ENCODE measurements around the gene PRKAR2B. TPM values are rescaled to one million over a fixed set of nuclear protein-coding genes. Genes with fewer than 3 reads are reported as not detected.

PRKAR2B gene
- total and polyA plus RNA-seq, 2 experiments from 2014 or later = 48.8 to 50.6 TPM

DNA sequence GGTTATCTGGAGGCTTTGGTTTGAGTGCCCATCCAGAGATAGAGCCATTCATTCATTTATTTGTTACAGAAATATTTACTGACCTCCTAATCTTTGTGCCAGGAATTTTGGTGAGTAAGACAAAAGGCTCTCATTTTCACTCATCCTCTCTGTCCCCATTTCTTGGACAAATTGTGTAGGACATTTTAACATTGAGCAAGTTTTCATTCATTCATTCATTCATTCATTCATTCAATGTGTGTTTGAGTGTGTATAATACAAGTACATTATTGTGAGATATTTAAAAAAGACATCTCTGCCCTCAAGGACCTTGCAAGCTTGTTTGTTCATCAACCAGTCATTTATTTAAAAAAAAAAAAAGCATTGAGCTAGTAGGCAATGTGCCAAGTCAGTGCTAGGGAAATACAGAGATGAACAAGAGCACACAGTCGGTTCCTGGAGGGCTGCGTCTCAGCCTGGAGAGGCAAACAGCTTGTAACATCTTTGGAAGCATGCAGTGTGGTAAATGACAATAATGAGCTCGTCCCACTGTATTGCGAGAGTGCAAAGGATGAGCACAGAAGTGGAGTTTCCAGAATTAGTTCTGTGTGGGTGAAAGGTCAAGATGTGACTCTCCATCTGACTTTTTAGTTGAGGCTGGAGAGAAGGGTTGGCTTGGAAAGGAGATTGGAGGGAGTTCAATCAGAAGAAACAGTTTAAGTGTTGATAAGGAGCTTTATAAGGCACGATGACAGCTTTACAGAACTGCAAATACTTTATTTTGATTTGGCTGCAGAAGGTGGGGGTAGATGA lies 73.8 kb downstream of the PRKAR2B start:
- H3K27me3 ChIP-seq (ENCODE audit: insufficient read depth) = no peaks in the 10 kb centered on the region
- Mint-ChIP-seq H3K36me3 (ENCODE audit: low read depth) (no peaks in the 10 kb centered on the region), H3K4me3 (no peak overlapping the region), H3K4me1 (peaks cover 26% of the 10 kb centered on the region), H3K27ac (no peak overlapping the region), H3K9me3 (no peaks in the 10 kb centered on the region), H3K27me3 (ENCODE audit: insufficient read depth, low read depth, poor library complexity) (no peaks in the 10 kb centered on the region)
- no peaks in the 10 kb centered on the region; the same call in none of the 2 replicates for H3K79me2 ChIP-seq (replicated peaks; ENCODE audit: insufficient read depth)
- H3K9me2 ChIP-seq (ENCODE audit: insufficient read depth) = no peaks in the 10 kb centered on the region
- ATAC-seq (no peak), DNase-seq (ENCODE audit: low spot score) (no peak)
- no peaks in the 10 kb centered on the region for H3F3A ChIP-seq (replicated peaks; ENCODE audit: low read depth)
- peaks cover 12% of the 10 kb centered on the region for H3K4me1 ChIP-seq (ENCODE audit: insufficient read depth)
- no peak overlapping the region for H3K4me3 ChIP-seq
- no peak overlapping the region for H3K4me2 ChIP-seq
- no peak overlapping the region for H2AFZ ChIP-seq
- no peaks in the 10 kb centered on the region for H4K20me1 ChIP-seq (replicated peaks; ENCODE audit: insufficient read depth)
- no peaks in the 10 kb centered on the region for H3K36me3 ChIP-seq (ENCODE audit: insufficient read depth)
- no peak overlapping the region for H3K27ac ChIP-seq (ENCODE audit: low read depth)
- TF ChIP-seq EZH2phosphoT487 (IDR thresholded peaks at IDR 0.05; ENCODE audit: unreplicated experiment) = no peak
- no peak for TF ChIP-seq CREB1 (CRISPR knock-in tag; IDR thresholded peaks at IDR 0.05; ENCODE audit: low read depth)
- no peak for TF ChIP-seq STAT1 (IDR thresholded peaks at IDR 0.05; ENCODE audit: unreplicated experiment)
- TF ChIP-seq, protein P1, sequence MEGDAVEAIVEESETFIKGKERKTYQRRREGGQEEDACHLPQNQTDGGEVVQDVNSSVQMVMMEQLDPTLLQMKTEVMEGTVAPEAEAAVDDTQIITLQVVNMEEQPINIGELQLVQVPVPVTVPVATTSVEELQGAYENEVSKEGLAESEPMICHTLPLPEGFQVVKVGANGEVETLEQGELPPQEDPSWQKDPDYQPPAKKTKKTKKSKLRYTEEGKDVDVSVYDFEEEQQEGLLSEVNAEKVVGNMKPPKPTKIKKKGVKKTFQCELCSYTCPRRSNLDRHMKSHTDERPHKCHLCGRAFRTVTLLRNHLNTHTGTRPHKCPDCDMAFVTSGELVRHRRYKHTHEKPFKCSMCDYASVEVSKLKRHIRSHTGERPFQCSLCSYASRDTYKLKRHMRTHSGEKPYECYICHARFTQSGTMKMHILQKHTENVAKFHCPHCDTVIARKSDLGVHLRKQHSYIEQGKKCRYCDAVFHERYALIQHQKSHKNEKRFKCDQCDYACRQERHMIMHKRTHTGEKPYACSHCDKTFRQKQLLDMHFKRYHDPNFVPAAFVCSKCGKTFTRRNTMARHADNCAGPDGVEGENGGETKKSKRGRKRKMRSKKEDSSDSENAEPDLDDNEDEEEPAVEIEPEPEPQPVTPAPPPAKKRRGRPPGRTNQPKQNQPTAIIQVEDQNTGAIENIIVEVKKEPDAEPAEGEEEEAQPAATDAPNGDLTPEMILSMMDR (conservative IDR thresholded peaks at IDR 0.05; ENCODE audit: low read depth in 2 of 2) = no peak
- TF ChIP-seq, protein P2, sequence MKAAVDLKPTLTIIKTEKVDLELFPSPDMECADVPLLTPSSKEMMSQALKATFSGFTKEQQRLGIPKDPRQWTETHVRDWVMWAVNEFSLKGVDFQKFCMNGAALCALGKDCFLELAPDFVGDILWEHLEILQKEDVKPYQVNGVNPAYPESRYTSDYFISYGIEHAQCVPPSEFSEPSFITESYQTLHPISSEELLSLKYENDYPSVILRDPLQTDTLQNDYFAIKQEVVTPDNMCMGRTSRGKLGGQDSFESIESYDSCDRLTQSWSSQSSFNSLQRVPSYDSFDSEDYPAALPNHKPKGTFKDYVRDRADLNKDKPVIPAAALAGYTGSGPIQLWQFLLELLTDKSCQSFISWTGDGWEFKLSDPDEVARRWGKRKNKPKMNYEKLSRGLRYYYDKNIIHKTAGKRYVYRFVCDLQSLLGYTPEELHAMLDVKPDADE (IDR thresholded peaks at IDR 0.05) = no peak
- TF ChIP-seq JUNB (IDR thresholded peaks at IDR 0.05; ENCODE audit: unreplicated experiment) = no peak
- TF ChIP-seq ZNF331 (CRISPR knock-in tag; IDR thresholded peaks at IDR 0.05; ENCODE audit: low read depth) = no peak
- TF ChIP-seq, protein P3, sequence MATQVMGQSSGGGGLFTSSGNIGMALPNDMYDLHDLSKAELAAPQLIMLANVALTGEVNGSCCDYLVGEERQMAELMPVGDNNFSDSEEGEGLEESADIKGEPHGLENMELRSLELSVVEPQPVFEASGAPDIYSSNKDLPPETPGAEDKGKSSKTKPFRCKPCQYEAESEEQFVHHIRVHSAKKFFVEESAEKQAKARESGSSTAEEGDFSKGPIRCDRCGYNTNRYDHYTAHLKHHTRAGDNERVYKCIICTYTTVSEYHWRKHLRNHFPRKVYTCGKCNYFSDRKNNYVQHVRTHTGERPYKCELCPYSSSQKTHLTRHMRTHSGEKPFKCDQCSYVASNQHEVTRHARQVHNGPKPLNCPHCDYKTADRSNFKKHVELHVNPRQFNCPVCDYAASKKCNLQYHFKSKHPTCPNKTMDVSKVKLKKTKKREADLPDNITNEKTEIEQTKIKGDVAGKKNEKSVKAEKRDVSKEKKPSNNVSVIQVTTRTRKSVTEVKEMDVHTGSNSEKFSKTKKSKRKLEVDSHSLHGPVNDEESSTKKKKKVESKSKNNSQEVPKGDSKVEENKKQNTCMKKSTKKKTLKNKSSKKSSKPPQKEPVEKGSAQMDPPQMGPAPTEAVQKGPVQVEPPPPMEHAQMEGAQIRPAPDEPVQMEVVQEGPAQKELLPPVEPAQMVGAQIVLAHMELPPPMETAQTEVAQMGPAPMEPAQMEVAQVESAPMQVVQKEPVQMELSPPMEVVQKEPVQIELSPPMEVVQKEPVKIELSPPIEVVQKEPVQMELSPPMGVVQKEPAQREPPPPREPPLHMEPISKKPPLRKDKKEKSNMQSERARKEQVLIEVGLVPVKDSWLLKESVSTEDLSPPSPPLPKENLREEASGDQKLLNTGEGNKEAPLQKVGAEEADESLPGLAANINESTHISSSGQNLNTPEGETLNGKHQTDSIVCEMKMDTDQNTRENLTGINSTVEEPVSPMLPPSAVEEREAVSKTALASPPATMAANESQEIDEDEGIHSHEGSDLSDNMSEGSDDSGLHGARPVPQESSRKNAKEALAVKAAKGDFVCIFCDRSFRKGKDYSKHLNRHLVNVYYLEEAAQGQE (IDR thresholded peaks at IDR 0.05; ENCODE audit: unreplicated experiment) = no peak
- no peak for TF ChIP-seq EZH2 (IDR thresholded peaks at IDR 0.05; ENCODE audit: low read depth, unreplicated experiment)
- TF ChIP-seq, protein P4, sequence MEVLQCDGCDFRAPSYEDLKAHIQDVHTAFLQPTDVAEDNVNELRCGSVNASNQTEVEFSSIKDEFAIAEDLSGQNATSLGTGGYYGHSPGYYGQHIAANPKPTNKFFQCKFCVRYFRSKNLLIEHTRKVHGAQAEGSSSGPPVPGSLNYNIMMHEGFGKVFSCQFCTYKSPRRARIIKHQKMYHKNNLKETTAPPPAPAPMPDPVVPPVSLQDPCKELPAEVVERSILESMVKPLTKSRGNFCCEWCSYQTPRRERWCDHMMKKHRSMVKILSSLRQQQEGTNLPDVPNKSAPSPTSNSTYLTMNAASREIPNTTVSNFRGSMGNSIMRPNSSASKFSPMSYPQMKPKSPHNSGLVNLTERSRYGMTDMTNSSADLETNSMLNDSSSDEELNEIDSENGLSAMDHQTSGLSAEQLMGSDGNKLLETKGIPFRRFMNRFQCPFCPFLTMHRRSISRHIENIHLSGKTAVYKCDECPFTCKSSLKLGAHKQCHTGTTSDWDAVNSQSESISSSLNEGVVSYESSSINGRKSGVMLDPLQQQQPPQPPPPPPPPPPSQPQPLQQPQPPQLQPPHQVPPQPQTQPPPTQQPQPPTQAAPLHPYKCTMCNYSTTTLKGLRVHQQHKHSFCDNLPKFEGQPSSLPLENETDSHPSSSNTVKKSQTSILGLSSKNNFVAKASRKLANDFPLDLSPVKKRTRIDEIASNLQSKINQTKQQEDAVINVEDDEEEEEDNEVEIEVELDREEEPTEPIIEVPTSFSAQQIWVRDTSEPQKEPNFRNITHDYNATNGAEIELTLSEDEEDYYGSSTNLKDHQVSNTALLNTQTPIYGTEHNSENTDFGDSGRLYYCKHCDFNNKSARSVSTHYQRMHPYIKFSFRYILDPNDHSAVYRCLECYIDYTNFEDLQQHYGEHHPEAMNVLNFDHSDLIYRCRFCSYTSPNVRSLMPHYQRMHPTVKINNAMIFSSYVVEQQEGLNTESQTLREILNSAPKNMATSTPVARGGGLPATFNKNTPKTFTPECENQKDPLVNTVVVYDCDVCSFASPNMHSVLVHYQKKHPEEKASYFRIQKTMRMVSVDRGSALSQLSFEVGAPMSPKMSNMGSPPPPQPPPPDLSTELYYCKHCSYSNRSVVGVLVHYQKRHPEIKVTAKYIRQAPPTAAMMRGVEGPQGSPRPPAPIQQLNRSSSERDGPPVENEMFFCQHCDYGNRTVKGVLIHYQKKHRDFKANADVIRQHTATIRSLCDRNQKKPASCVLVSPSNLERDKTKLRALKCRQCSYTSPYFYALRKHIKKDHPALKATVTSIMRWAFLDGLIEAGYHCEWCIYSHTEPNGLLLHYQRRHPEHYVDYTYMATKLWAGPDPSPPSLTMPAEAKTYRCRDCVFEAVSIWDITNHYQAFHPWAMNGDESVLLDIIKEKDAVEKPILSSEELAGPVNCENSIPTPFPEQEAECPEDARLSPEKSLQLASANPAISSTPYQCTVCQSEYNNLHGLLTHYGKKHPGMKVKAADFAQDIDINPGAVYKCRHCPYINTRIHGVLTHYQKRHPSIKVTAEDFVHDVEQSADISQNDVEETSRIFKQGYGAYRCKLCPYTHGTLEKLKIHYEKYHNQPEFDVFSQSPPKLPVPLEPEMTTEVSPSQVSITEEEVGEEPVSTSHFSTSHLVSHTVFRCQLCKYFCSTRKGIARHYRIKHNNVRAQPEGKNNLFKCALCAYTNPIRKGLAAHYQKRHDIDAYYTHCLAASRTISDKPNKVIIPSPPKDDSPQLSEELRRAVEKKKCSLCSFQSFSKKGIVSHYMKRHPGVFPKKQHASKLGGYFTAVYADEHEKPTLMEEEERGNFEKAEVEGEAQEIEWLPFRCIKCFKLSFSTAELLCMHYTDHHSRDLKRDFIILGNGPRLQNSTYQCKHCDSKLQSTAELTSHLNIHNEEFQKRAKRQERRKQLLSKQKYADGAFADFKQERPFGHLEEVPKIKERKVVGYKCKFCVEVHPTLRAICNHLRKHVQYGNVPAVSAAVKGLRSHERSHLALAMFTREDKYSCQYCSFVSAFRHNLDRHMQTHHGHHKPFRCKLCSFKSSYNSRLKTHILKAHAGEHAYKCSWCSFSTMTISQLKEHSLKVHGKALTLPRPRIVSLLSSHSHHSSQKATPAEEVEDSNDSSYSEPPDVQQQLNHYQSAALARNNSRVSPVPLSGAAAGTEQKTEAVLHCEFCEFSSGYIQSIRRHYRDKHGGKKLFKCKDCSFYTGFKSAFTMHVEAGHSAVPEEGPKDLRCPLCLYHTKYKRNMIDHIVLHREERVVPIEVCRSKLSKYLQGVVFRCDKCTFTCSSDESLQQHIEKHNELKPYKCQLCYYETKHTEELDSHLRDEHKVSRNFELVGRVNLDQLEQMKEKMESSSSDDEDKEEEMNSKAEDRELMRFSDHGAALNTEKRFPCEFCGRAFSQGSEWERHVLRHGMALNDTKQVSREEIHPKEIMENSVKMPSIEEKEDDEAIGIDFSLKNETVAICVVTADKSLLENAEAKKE (CRISPR knock-in tag; IDR thresholded peaks at IDR 0.05) = no peak

Measured in GM23338 (cell line).